Measurements from ENCODE around the gene IFNL2.

The IFNL2 gene

GRCh38 chr19:39318690-39319089 is 50.5 kb downstream of the IFNL2 start:
- no peak for DNase-seq

DNA sequence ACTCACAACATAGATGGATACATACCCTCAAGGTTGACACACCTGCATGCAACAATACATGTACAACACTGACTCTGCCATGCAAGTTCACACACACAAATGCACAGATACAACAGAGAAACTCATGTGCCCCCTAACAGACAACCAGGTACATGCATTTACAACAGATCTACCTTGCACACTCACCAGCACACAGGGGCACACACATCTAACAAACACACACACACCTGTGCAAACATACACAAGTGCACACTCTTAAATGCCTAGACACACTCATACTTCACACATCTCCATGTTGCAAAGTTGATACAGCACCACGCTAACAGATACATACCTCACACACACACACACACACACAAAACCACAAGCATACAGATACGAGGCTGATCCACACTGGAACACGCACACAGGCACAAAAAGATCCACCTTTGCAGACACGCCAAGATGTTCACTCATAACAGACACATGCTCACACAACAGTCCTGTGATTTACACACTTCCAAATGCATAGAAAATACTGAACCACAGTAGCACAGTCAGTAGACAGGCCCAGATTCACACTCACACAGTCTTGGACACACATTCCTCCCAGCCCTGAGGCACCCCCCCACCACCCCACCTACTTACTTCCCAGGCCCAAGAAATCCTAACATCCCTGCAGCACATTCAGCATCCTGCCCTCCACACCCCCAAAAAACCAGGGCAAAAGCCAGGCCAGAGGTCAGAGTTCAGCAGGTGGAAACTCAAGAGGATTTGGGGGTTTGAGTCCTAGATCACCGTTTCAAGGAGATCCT is 51.1 kb downstream of the IFNL2 start:
- no peak for DNase-seq

Data from activated CD8-positive, alpha-beta memory T cell treated with anti-CD3 and anti-CD28 coated beads, Interleukin-2, amount 50 U/mL, for 48 hours (primary cell).